T-helper 1 cell treated with Interleukin-12 subunit alpha and Interleukin-12 subunit beta and Interleukin-4 antibody, amounts not matched to agents 30 ng/mL and 1 ng/mL, for 36 hours (primary cell): ENCODE data around the gene KLRC4. TPM values are rescaled to one million over a fixed set of nuclear protein-coding genes. Genes with fewer than 3 reads are reported as not detected.

Source experiments
- intact Hi-C: fragments of 100-400 bp; cut with micrococcal nuclease; formaldehyde crosslinking; loops from one replicate; pipeline ENCODE4 v1.15.1; 2024
- total RNA-seq: library from RNA; stranded (reverse); gene quantifications from 2 replicates; pipeline ENCODE4 v1.2.3, GENCODE V29; 2022

KLRC4 gene
- total RNA-seq, 1 donor from 2014 or later: not detected

GRCh38 chr12:10368206-10369171 is 41.1 kb downstream of the KLRC4 start:
- intact Hi-C loops: loop anchor here (10.0 kb wide), 4 partner anchors 336 to 1344 kb away; partner anchors contain the start of gene CLEC2B

- intact Hi-C loops: loop anchor here (10.0 kb wide), 4 partner anchors 337 to 1343 kb away; partner anchors contain the start of gene CLEC2B
These were observed 41.8 kb downstream of the KLRC4 start for GRCh38 chr12:10367714-10368113.

- intact Hi-C loops: loop anchor here (10.0 kb wide), 4 partner anchors 338 to 1342 kb away; partner anchors contain the start of gene CLEC2B
These were observed 42.7 kb downstream of the KLRC4 start for GRCh38 chr12:10366875-10367274.

- intact Hi-C loops: loop anchor here (1.0 to 10.0 kb wide), 11 partner anchors 45 to 1341 kb away; partner anchors contain the start of genes CLEC2B, MAGOHB, SMIM10L1 and STYK1
These were observed 43.7 kb downstream of the KLRC4 start for GRCh38 chr12:10365696-10366405.

- intact Hi-C loops: loop anchor here (1.0 to 10.0 kb wide), 12 partner anchors 44 to 1340 kb away; partner anchors contain the start of genes CLEC2B, MAGOHB, SMIM10L1 and STYK1
These were observed 44.5 kb downstream of the KLRC4 start for GRCh38 chr12:10364815-10365622.

- intact Hi-C loops: loop anchor here (2.0 to 10.0 kb wide), 10 partner anchors 43 to 1339 kb away; partner anchors contain the start of genes CLEC2B, MAGOHB, SMIM10L1 and STYK1
These were observed 45.4 kb downstream of the KLRC4 start for GRCh38 chr12:10363914-10364814.

- intact Hi-C loops: loop anchor here (5.0 to 10.0 kb wide), 5 partner anchors 341 to 1339 kb away; partner anchors contain the start of gene CLEC2B
These were observed 46.0 kb downstream of the KLRC4 start for GRCh38 chr12:10363658-10363913.

- intact Hi-C loops: loop anchor here (5.0 to 10.0 kb wide), 5 partner anchors 342 to 1338 kb away; partner anchors contain the start of gene CLEC2B
These were observed 46.5 kb downstream of the KLRC4 start for GRCh38 chr12:10362828-10363657.

GRCh38 chr12:10362325-10362724 is 47.2 kb downstream of the KLRC4 start:
- intact Hi-C loops: loop anchor here (5.0 to 10.0 kb wide), 5 partner anchors 342 to 1338 kb away; partner anchors contain the start of gene CLEC2B

- intact Hi-C loops: loop anchor here (5.0 to 10.0 kb wide), 5 partner anchors 343 to 1337 kb away; partner anchors contain the start of gene CLEC2B
These were observed 47.9 kb downstream of the KLRC4 start for GRCh38 chr12:10361622-10362021.

GRCh38 chr12:10361084-10361483 is 48.5 kb downstream of the KLRC4 start:
- intact Hi-C loops: loop anchor here (5.0 to 10.0 kb wide), 5 partner anchors 344 to 1336 kb away; partner anchors contain the start of gene CLEC2B

GRCh38 chr12:10358969-10359368 is 50.6 kb downstream of the KLRC4 start:
- intact Hi-C loops: no loop called here

- intact Hi-C loops: no loop called here
These were observed 51.4 kb downstream of the KLRC4 start for GRCh38 chr12:10358131-10358530.

Other genes with a start within 250 kb of the KLRC4 start
- not detected in 2 replicates for gene OLR1, start 237.6 kb downstream of the KLRC4 start, total RNA-seq
- gene TMEM52B, start 230.7 kb downstream of the KLRC4 start, total RNA-seq: not detected in 2 replicates
- gene GABARAPL1, start 196.9 kb downstream of the KLRC4 start, total RNA-seq: 4.2 and 5.4 TPM in 2 replicates
- 2.5 and 4.9 TPM in 2 replicates for gene KLRD1, start 101.9 kb downstream of the KLRC4 start, total RNA-seq
- gene KLRK1, start 19.7 kb downstream of the KLRC4 start, total RNA-seq: 0.12 TPM in 1 of 2 replicates, not detected in the other
- gene KLRC3, start 10.8 kb upstream of the KLRC4 start, total RNA-seq: not detected in 2 replicates
- gene KLRC2, start 26.3 kb upstream of the KLRC4 start, total RNA-seq: not detected in 2 replicates
- gene KLRC1, start 43.6 kb upstream of the KLRC4 start, total RNA-seq: not detected in 2 replicates
- 0.66 TPM in 2 replicates for gene EIF2S3B, start 96.1 kb upstream of the KLRC4 start, total RNA-seq
- 47.7 and 52.7 TPM in 2 replicates for gene MAGOHB, start 203.9 kb upstream of the KLRC4 start, total RNA-seq